NT2/D1 (cell line): ENCODE measurements around the gene LMNTD2.
A peak's percentile ranks its signal among the peaks of the same experiment; 100 is the strongest.

ENCODE experiments used
- DNase-seq: peaks from one replicate; pipeline ENCODE4 v3.0.0-alpha.2; 2011; ENCODE audit warnings: low read depth, low spot score
- H3K27me3 ChIP-seq: 2 replicates; pipeline ENCODE4 v1.6.0; 2011; ENCODE audit warnings: mild to moderate bottlenecking; ENCODE audit not compliant: insufficient read length, insufficient read depth
- H3K36me3 ChIP-seq: 2 replicates; pipeline ENCODE4 v1.6.1; 2011; ENCODE audit warnings: mild to moderate bottlenecking, low read length, mixed read lengths; ENCODE audit not compliant: insufficient read depth, insufficient read length
- H3K4me1 ChIP-seq: 2 replicates; pipeline ENCODE4 v1.5.1; 2011; ENCODE audit not compliant: insufficient read depth, insufficient read length
- H3K4me3 ChIP-seq: 2 replicates; pipeline ENCODE4 v1.5.1; 2011; ENCODE audit warnings: low read depth; ENCODE audit not compliant: insufficient read length
- H3K9ac ChIP-seq: 2 replicates; pipeline ENCODE4 v1.6.0; 2011; ENCODE audit warnings: low read depth; ENCODE audit not compliant: insufficient read length
- H3K9me3 ChIP-seq: 2 replicates; pipeline ENCODE4 v1.5.1; 2011; ENCODE audit warnings: mild to moderate bottlenecking, low read length; ENCODE audit not compliant: insufficient read depth
- SUZ12 ChIP-seq: IDR thresholded peaks from 2 replicates; pipeline ENCODE4 v1.6.1; 2011; ENCODE audit not compliant: insufficient read length, insufficient read depth; ENCODE audit errors: extremely low read depth
- YY1 ChIP-seq: IDR thresholded peaks from 2 replicates; pipeline ENCODE4 v1.6.1; 2011; ENCODE audit not compliant: insufficient read length, insufficient read depth
- ZNF274 ChIP-seq: IDR thresholded peaks from 2 replicates; pipeline ENCODE4 v1.6.1; 2011; ENCODE audit warnings: mild to moderate bottlenecking, low read depth, low read length

Gene LMNTD2

DNA sequence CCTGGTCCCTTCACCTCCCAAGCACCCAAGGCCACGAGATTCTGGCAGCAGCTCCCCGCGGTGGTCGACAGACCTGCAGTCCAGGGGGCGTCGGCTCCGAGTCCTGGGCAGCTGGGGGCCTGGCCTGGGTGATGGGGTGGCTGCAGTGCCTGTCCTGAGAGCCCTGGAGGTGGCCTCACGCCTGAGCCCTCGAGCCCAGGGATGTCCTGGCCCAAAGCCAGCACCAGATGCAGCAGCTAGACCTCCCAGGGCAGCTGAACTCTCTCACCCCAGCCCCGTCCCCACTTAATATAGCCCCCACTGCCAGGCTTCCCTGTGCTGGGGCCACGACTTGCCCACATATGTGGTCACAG is 6.6 kb downstream of the LMNTD2 start:
- Histone ChIP-seq H3K27me3 (peaks cover 36% of the 10 kb centered on the region), H3K9me3 (no peaks in the 10 kb centered on the region), H3K36me3 (no peaks in the 10 kb centered on the region), H3K9ac (no peak overlapping the region), H3K4me1 (peaks cover 27% of the 10 kb centered on the region), H3K4me3 (no peak overlapping the region)
- no peak for TF ChIP-seq ZNF274
- DNase-seq, result no peak

DNA sequence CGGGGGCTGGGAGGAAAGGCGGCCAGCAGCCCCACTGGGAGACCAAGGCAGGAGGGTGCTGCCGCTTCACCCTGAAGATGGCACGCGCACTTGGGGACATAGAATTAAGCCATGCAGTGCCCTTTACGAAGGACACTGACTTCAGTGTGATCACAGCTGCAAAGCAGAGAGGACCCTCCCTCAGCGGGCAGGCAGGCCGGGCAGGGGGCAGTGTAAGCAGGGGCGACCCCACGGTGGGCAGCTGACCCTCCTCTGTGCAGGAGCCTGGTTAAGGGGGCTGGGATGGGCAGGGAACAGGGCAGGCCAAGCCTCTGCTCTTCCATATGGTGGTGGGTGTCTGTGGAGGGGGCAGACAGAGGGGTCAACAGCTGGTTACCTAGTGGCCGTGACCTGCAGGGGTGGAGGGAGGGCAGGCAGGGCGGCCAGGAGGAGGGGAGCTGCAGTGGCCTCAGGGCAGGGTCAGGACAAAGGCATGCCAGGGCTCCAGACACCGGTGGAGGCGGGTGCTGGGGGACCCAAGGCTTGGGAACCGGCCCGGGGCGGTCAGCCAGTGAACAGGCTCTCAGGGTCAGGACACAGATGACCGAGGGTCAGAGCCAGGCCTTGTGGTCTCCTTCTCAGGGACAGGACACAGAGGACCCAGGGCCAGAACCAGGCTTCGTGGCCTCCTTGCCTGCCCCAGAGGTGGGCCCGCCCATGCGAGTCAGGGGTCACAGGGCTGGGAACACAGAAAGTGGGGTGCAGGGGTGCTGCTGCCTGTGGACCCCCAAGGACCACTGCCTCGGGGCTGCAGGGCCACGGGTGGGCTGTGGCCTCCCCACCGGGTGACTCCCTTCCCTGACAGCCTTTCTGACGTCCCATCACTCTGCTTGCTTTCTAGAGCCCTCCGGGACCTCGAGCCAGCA is 7.2 kb downstream of the LMNTD2 start:
- Histone ChIP-seq H3K4me1 (peaks cover 26% of the 10 kb centered on the region), H3K9me3 (no peaks in the 10 kb centered on the region), H3K4me3 (no peak overlapping the region), H3K36me3 (no peaks in the 10 kb centered on the region), H3K9ac (peak overlapping the region; percentile 61), H3K27me3 (peaks cover 33% of the 10 kb centered on the region)
- TF ChIP-seq YY1, result no peak
- TF ChIP-seq SUZ12, result no peak
- TF ChIP-seq ZNF274, result no peak
- DNase-seq, result no peak

DNA sequence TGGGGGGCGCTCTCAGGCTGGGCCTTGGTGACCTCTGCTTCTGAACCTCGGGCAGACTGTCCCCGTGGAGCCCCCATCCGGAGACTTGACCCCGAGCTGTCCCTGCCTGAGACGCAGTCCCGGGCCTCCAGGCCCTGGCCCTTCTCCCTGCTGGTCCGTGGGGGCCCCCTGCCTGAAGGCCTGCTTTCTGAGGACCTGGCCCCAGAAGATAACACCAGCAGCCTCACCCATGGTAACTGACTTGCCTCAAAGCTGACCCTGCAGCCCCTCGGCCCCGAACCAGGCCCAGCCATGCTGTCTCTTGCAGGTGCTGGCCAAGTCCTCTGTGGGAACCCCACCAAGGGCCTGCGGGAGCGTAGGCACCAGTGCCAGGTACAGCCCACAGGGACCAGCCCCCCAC is 8.9 kb downstream of the LMNTD2 start:
- peaks cover 16% of the 10 kb centered on the region for H3K27me3 ChIP-seq
- TF ChIP-seq YY1 (no peak), ZNF274 (no peak), SUZ12 (no peak)
- H3K9ac ChIP-seq, result no peak overlapping the region
- no peaks in the 10 kb centered on the region for H3K9me3 ChIP-seq
- no peak overlapping the region for H3K4me3 ChIP-seq
- H3K4me1 ChIP-seq, result peaks cover 17% of the 10 kb centered on the region
- H3K36me3 ChIP-seq, result no peaks in the 10 kb centered on the region
- no peak for DNase-seq

DNA sequence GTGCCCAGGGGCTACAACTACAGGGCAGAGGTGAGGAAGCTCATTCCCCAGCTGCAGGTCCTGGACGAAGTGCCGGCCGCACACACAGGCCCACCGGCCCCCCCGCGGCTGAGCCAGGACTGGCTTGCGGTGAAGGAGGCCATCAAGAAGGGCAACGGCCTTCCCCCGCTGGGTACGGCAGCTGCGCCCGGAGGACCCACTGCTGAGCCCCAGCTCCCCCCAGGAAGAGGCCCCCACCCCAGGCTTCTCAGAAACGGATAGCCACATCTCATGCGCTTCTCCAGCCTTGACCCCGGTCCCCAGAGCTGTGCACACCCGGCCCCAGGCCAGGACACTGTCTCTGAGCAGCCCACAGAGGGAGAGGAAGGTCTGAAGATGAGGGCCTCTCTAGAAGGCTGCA is 9.4 kb downstream of the LMNTD2 start:
- no peak for DNase-seq
- TF ChIP-seq SUZ12 (no peak), ZNF274 (no peak)
- no peaks in the 10 kb centered on the region for H3K36me3 ChIP-seq
- H3K9me3 ChIP-seq, result no peaks in the 10 kb centered on the region
- H3K4me1 ChIP-seq, result peaks cover 15% of the 10 kb centered on the region
- no peak overlapping the region for H3K4me3 ChIP-seq
- H3K27me3 ChIP-seq, result peaks cover 11% of the 10 kb centered on the region
- H3K9ac ChIP-seq, result no peak overlapping the region

DNA sequence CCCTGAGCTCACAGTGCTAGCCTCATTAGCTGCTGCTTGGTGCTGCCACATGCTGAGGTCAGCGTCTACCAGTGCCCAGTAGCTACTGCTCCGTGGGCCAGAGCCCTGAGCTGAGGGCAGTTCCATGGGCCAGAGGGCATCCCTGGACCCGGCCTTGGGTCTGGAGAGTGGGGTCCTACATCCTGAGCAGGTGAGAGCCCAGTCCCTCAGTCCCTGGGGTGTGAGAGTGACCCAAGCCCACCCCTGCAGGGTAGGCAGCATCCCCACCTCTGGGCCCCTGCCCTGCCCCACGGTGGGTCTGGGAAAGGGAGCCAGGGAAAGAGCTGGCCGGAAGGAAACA is 9.8 kb downstream of the LMNTD2 start:
- TF ChIP-seq YY1 (no peak), SUZ12 (no peak), ZNF274 (no peak)
- DNase-seq, result no peak
- Histone ChIP-seq H3K36me3 (no peaks in the 10 kb centered on the region), H3K27me3 (peaks cover 7% of the 10 kb centered on the region), H3K9me3 (no peaks in the 10 kb centered on the region), H3K9ac (no peak overlapping the region), H3K4me1 (peaks cover 15% of the 10 kb centered on the region), H3K4me3 (no peak overlapping the region)

DNA sequence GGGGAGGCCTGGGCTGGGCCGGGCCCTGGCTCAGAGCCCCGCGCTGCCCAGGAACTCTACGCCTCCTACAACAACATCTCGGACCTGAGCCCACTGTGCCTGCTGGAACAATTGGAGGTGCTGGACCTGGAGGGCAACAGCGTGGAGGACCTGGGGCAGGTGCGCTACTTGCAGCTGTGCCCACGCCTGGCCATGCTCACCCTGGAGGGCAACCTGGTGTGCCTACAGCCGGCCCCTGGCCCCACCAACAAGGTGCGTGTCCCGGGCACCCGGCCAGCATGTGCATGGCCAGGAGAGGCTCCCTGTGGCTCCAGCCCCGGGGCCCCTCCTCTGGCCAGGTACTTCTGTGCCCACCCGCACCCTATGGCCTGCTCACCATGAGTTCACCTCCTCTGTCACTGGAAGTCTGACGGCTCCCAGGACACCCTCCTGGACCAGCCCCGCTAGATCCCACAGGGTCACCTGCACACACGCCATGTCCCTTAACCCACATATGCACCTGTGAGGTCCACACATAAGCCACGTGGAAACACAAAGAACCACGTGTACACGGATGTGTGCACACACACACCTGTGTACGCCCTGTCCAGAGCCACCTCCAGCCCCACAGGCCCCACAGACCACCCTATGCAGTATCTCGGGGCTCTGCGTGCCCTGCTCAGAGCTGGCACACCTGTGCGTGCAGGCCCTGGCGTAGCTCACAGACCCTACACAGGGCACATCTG is 10.4 kb downstream of the LMNTD2 start:
- H3K9ac ChIP-seq, result no peak overlapping the region
- no peaks in the 10 kb centered on the region for H3K36me3 ChIP-seq
- TF ChIP-seq ZNF274 (no peak), SUZ12 (no peak), YY1 (no peak)
- H3K27me3 ChIP-seq, result peaks cover 2% of the 10 kb centered on the region
- DNase-seq, result no peak
- H3K4me3 ChIP-seq, result no peak overlapping the region
- peaks cover 16% of the 10 kb centered on the region for H3K4me1 ChIP-seq
- H3K9me3 ChIP-seq, result no peaks in the 10 kb centered on the region

DNA sequence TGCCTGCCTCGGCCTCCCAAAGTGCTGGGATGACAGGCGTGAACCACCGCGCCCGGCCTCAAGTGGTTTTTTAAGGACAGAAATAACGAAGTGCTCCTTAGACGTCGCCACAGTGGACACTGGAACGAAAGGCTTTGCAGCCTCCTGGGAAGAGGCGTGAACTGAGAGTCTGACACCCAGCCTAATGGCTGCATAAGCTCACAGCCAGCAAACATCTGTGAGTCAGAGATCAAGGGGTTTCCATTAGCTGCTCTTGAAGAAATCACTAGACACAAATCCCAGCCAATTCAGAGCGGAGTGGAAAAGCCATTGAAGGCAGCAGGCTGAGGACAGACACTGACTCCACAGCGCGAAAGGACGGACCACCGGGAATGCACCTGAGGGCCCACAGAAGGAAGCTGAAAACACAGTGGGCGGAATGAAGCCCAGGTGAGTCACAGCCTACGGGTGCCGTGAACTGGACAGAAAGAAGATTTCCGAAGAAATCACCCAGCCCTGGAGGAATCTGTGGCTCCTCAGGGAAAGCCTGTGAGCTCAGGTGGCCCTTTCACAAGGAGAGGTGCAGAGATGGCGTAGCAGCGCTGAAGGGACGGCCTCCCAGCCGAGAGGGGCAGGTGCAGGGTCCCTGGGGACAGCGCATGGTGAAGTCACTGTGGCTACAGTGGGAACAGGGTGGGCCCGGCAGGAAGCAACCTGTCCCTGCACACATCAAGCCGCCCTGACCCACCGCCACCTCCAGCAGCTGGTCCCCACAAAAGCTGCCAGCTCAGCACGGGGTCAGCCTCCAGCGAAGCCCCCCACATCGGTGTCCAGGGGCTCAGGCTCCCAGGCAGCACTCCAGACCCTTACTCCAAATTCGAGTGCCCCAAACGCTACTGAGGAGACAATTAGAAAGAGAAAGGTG is 11.6 kb downstream of the LMNTD2 start:
- Histone ChIP-seq H3K36me3 (no peaks in the 10 kb centered on the region), H3K4me3 (no peak overlapping the region), H3K9me3 (no peaks in the 10 kb centered on the region), H3K27me3 (no peaks in the 10 kb centered on the region), H3K4me1 (peaks cover 14% of the 10 kb centered on the region), H3K9ac (no peak overlapping the region)
- no peak for TF ChIP-seq YY1
- no peak for TF ChIP-seq ZNF274
- no peak for TF ChIP-seq SUZ12
- no peak for DNase-seq
